CD4-positive, alpha-beta memory T cell (primary cell): ENCODE measurements around the gene GATB. TPM values are rescaled to one million over a fixed set of nuclear protein-coding genes. Genes with fewer than 3 reads are reported as not detected.

Source experiments
- CTCF ChIA-PET: fragments of 350-600 bp; sonication (Branson Sonifier 250); formaldehyde crosslinking; loops from one replicate; lab custom pipeline; 2021; ENCODE audit warnings: inconsistent platforms; ENCODE audit not compliant: partially characterized antibody; lab: Charles Lee
- POLR2A ChIA-PET: fragments of 350-600 bp; sonication (Branson Sonifier 250); formaldehyde crosslinking; loops from one replicate; lab custom pipeline; 2021; ENCODE audit not compliant: partially characterized antibody; lab: Charles Lee
- DNase-seq, 5 donors: peaks; one replicate each; pipeline versions ENCODE4 v3.0.0 to v3.0.0-alpha.2; 2020 to 2022; ENCODE audit warnings: mixed read lengths in 1 of 5
- H3K27ac ChIP-seq: one replicate; pipeline ENCODE4 v1.7.0; 2013; ENCODE audit warnings: low read depth, low read length
- H3K27me3 ChIP-seq: 2 replicates; pipeline ENCODE4 v1.7.0; 2013; ENCODE audit warnings: mild to moderate bottlenecking, low read length, moderate library complexity; ENCODE audit not compliant: insufficient read depth
- H3K36me3 ChIP-seq: 2 replicates; pipeline ENCODE4 v1.7.0; 2013; ENCODE audit warnings: mild to moderate bottlenecking, low read length, moderate library complexity; ENCODE audit not compliant: insufficient read depth
- H3K4me1 ChIP-seq: 2 replicates; pipeline ENCODE4 v1.7.0; 2013; ENCODE audit warnings: mild to moderate bottlenecking, low read length, moderate library complexity; ENCODE audit not compliant: insufficient read depth
- H3K4me3 ChIP-seq, 2 donors: one replicate each; pipeline ENCODE4 v1.7.0; 2013; ENCODE audit warnings: low read length in 2 of 2, mild to moderate bottlenecking in 1 of 2
- H3K9me3 ChIP-seq, 2 donors: one replicate each; pipeline ENCODE4 v1.7.0; 2013; ENCODE audit warnings: low read length in 2 of 2, control low read depth in 1 of 2; ENCODE audit not compliant: control insufficient read depth in 1 of 2
- H3K27ac Mint-ChIP-seq, 7 donors: one replicate each; pipeline ENCODE4 v1.8.0; 2020 to 2021; ENCODE audit warnings: mixed read lengths in 7 of 7, mild to moderate bottlenecking in 6 of 7, inconsistent platforms in 3 of 7, moderate library complexity in 3 of 7
- H3K27me3 Mint-ChIP-seq, 2 donors: one replicate each; pipeline ENCODE4 v1.8.0; 2020 to 2021; ENCODE audit warnings: mixed read lengths in 2 of 2
- H3K36me3 Mint-ChIP-seq, 2 donors: one replicate each; pipeline ENCODE4 v1.8.0; 2020 to 2021; ENCODE audit warnings: mixed read lengths in 2 of 2, inconsistent platforms in 1 of 2, mild to moderate bottlenecking in 1 of 2
- H3K4me1 Mint-ChIP-seq, 4 donors: one replicate each; pipeline ENCODE4 v1.8.0; 2020 to 2021; ENCODE audit warnings: mixed read lengths in 4 of 4, mild to moderate bottlenecking in 1 of 4
- H3K4me3 Mint-ChIP-seq, 8 donors: one replicate each; pipeline ENCODE4 v1.8.0; 2020 to 2021; ENCODE audit warnings: mixed read lengths in 8 of 8, mild to moderate bottlenecking in 7 of 8, moderate library complexity in 6 of 8, inconsistent platforms in 3 of 8
- H3K9me3 Mint-ChIP-seq, 8 donors: one replicate each; pipeline ENCODE4 v1.8.0; 2020 to 2021; ENCODE audit warnings: mixed read lengths in 8 of 8, mild to moderate bottlenecking in 5 of 8, inconsistent platforms in 3 of 8, moderate library complexity in 1 of 8
- intact Hi-C: fragments of 100-400 bp; cut with micrococcal nuclease; formaldehyde crosslinking; loops from one replicate; pipeline ENCODE4 v1.15.1; 2023
- polyA plus RNA-seq, 2 donors: library from polyadenylated mRNA; unstranded; fragments of 300-500 nt; fragmentation: Illumina TruSeq; gene quantifications; one replicate each; pipeline ENCODE4 v1.2.3, GENCODE V29; 2021
- total RNA-seq, 2 experiments: library from RNA; stranded (reverse); gene quantifications; one replicate each; pipeline ENCODE4 v1.2.3, GENCODE V29; 2021

GATB gene, protein sequence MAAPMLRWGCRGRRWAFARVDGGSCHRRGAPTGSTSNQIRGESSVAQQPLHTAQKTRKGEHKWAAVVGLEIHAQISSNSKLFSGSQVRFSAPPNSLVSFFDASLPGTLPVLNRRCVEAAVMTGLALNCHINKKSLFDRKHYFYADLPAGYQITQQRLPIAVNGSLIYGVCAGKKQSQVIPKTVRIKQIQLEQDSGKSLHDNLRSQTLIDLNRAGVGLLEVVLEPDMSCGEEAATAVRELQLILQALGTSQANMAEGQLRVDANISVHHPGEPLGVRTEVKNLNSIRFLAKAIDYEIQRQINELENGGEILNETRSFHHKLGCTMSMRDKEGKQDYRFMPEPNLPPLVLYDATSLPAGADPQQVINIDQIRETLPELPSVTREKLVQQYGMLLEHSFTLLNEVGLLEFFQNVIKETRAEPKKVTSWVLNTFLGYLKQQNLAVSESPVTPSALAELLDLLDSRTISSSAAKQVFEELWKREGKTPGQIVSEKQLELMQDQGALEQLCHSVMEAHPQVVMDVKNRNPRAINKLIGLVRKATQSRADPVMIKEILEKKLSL
- total RNA-seq, result 10 to 100 TPM; 10.8 to 12.5 TPM
- polyA plus RNA-seq, result 10 to 100 TPM; 10.6 to 13.1 TPM

DNA sequence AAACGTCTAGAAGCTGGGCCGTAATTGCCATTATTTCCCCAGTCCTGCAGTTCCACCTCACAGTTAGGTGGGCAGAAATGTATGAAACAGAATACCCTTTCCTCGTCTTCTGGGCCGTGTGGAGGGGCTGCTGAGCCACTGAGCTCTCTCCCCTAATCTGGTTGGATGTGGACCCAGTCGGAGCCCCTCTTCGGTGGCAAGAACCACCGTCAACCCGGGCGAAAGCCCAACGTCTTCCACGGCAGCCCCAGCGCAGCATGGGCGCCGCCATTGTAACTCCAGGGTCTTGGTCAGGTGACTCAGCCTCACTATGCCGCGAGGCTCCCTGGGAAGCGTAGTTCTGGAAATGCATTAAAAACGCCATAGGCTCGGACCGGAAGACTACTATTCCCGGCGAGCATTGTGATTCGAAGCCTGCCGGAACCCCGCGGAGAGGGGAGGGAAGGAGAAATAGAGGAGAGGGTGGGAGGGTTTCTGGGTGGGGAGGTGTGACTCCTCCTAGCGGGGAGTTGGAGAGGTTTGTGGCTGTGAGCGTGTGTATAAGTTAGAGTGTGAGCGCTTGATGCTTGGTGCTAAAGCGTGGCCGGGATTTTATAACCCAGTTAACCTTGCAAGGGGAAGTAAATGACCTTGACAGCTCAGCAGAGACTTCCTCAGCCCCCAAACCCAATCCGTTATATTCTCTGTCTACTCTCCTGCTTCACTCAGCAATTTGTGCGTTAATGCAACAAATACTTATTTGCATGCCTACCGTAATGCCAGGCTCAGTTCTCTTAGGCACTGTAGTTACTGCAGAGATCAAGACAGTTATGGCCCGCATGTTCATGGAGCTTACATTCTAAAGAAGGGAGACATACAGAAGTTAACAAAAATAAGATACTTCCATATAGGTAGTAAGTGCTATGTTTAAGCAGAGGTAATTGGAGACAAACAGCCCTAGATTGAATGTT lies at the start of gene GATB:
Gene GATB, minus strand, starts transcription at position 296 of the 950 bp plus-strand sequence. Its CDS starts 25 bp downstream, at position 271.
- H3K9me3 Mint-ChIP-seq, result no peaks in the 10 kb centered on the region
- intact Hi-C loops, result loop anchor here (1.0 to 5.0 kb wide), 8 partner anchors 341 to 1018 kb away; partner anchors contain the start of genes ARFIP1, FBXW7, FHIP1A and RPS3A
- peak within 1 kb of the TSS; percentile 77 to 84 for H3K4me3 ChIP-seq
- peaks cover 13 to 19% (median 17%) of the 10 kb centered on the region in 4 donors for H3K4me1 Mint-ChIP-seq
- no peaks in the 10 kb centered on the region for H3K36me3 ChIP-seq
- no peaks in the 10 kb centered on the region for H3K9me3 ChIP-seq
- peak within 1 kb of the TSS; percentile 60 for H3K27ac ChIP-seq
- H3K27me3 Mint-ChIP-seq, result peaks cover 1% of the 10 kb centered on the region in 2 donors
- H3K36me3 Mint-ChIP-seq, result peaks cover 11 to 14% of the 10 kb centered on the region in 2 donors
- peaks cover 13% of the 10 kb centered on the region for H3K4me1 ChIP-seq
- H3K27me3 ChIP-seq, result no peaks in the 10 kb centered on the region
- peak; percentile 91 to 97 (median 93) for DNase-seq
- peak within 1 kb of the TSS; percentile 96 to 100 (median 98) for H3K4me3 Mint-ChIP-seq
- ChIA-PET CTCF (interaction anchor here (1.3 to 1.5 kb wide), 2 partner anchors 9 to 42 kb away, joined by 3 read pairs; no protein-coding TSS in a partner anchor), POLR2A (interaction anchor here (0.6 to 1.7 kb wide), 7 partner anchors 18 to 775 kb away, joined by 3 to 7 read pairs (median 3); partner anchors contain the start of genes FBXW7 and RPS3A)
- peak within 1 kb of the TSS; percentile 87 to 98 (median 97) for H3K27ac Mint-ChIP-seq

DNA sequence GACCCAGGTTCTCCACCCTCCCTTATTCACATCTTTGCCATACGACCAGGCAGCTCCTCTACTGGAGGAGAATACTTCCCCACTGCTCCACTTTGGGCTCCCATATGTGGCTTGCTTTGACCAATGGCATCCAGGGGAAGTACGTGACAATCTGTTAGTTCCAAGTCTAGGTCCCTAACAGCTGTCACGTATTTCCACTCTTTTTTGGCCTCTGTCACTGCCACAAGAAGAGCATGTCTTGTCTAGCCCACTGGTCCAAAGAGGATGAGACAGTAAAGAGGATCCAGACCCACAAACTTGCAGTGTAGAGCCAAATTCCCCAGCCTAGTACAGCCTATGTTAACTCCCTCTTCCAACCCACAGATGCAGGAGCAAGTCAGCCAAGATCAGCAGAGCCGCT lies 49.7 kb upstream of the GATB start:
- no peaks in the 10 kb centered on the region for H3K9me3 ChIP-seq
- ChIA-PET POLR2A (no interaction called here), CTCF (no interaction called here)
- no peaks in the 10 kb centered on the region for H3K4me1 ChIP-seq
- peak overlapping the region in 3 of 7 donors; percentile 6 to 64 (median 10) for H3K27ac Mint-ChIP-seq
- no peaks in the 10 kb centered on the region for H3K27me3 ChIP-seq
- intact Hi-C loops, result no loop called here
- peaks cover 0 to 1% (median under 1%) of the 10 kb centered on the region in 4 donors for H3K4me1 Mint-ChIP-seq
- H3K4me3 ChIP-seq, result no peak overlapping the region
- no peaks in the 10 kb centered on the region for H3K36me3 ChIP-seq
- H3K36me3 Mint-ChIP-seq, result no peaks in the 10 kb centered on the region
- H3K9me3 Mint-ChIP-seq, result peaks cover 0 to 2% (median 0%) of the 10 kb centered on the region in 8 donors
- no peak for DNase-seq
- H3K27ac ChIP-seq, result no peak overlapping the region
- peaks cover 0 to 1% of the 10 kb centered on the region in 2 donors for H3K27me3 Mint-ChIP-seq
- H3K4me3 Mint-ChIP-seq, result no peak overlapping the region

DNA sequence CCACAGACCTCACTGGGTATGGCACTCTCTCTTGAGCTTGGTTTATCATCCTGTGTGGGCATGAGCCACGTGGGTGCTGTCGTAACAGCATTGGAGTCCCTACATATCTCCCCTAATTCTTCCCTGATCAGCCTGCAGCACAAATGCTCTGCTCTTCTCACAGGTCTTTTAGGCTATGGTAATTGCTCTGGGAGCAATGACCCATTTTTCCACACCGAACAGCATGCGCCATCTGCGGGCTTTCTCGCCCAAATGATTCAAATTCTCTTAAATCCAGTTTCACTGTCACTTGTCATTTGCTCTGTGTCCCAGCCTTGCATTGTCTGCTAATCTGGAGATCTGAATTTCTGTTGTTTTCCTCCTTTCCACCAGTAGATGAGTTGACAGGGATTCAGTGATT lies 48.9 kb upstream of the GATB start:
- no peak overlapping the region for H3K27ac Mint-ChIP-seq
- peaks cover 0 to 1% (median under 1%) of the 10 kb centered on the region in 4 donors for H3K4me1 Mint-ChIP-seq
- H3K4me3 ChIP-seq, result no peak overlapping the region
- ChIA-PET POLR2A (no interaction called here), CTCF (no interaction called here)
- H3K4me1 ChIP-seq, result no peaks in the 10 kb centered on the region
- no peak overlapping the region for H3K4me3 Mint-ChIP-seq
- intact Hi-C loops, result no loop called here
- peaks cover 0 to 2% (median 0%) of the 10 kb centered on the region in 8 donors for H3K9me3 Mint-ChIP-seq
- H3K27ac ChIP-seq, result no peak overlapping the region
- H3K27me3 Mint-ChIP-seq, result peaks cover 0 to 1% of the 10 kb centered on the region in 2 donors
- no peaks in the 10 kb centered on the region for H3K36me3 Mint-ChIP-seq
- no peaks in the 10 kb centered on the region for H3K9me3 ChIP-seq
- no peaks in the 10 kb centered on the region for H3K36me3 ChIP-seq
- DNase-seq, result no peak
- no peaks in the 10 kb centered on the region for H3K27me3 ChIP-seq

DNA sequence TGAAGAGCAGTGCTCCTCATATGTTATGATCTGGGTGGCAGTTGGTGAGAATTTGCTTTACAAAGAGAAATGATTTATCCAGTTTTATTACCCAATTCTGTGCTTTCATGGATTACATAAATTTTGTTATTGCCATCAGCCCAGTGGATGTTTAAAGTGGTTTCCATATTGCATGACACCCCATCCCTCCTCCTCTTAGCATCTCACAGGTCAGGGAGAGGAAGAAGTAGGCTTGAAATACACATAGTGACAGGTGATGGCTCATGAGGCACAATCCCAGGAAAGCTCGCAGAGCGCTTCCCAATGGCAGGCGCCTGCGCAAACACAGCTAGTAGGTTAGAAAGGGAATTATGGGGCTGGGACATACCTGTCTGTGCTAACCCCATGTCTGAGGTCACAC lies 47.7 kb upstream of the GATB start:
- ChIA-PET CTCF (no interaction called here), POLR2A (no interaction called here)
- Mint-ChIP-seq H3K4me1 (peaks cover 0 to 3% (median under 1%) of the 10 kb centered on the region in 4 donors), H3K27ac (no peak overlapping the region), H3K4me3 (no peak overlapping the region), H3K36me3 (no peaks in the 10 kb centered on the region), H3K9me3 (peaks cover 0 to 2% (median 0%) of the 10 kb centered on the region in 8 donors), H3K27me3 (peaks cover 0 to 1% of the 10 kb centered on the region in 2 donors)
- Histone ChIP-seq H3K27ac (no peak overlapping the region), H3K27me3 (no peaks in the 10 kb centered on the region), H3K4me1 (no peaks in the 10 kb centered on the region), H3K4me3 (no peak overlapping the region), H3K36me3 (no peaks in the 10 kb centered on the region), H3K9me3 (no peaks in the 10 kb centered on the region)
- DNase-seq, result no peak
- intact Hi-C loops, result no loop called here

DNA sequence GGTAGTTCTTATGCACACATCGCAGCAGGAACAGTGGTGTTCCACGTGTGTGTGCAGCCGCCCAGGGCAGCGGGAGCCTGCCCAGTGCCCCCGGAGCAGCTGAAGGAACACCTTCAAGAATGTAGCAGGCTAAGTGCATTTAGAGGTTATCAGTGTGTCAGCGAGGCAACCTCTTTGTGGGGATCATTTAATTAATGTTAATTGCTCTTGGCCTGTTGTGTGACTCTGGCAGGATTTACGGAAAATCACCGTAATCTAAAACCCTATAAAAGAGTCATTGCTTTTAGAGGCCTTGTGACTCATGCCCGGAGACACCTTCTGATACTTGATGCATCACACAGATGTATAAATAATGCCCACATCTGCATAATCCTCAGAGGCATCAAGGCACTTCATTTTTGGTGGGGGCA lies 47.3 kb upstream of the GATB start:
- no peaks in the 10 kb centered on the region for H3K27me3 ChIP-seq
- H3K9me3 ChIP-seq, result no peaks in the 10 kb centered on the region
- Mint-ChIP-seq H3K36me3 (no peaks in the 10 kb centered on the region), H3K9me3 (peaks cover 0 to 2% (median 0%) of the 10 kb centered on the region in 8 donors), H3K4me1 (peaks cover 0 to 3% (median under 1%) of the 10 kb centered on the region in 4 donors), H3K4me3 (no peak overlapping the region), H3K27me3 (peaks cover 0 to 1% of the 10 kb centered on the region in 2 donors), H3K27ac (no peak overlapping the region)
- CTCF ChIA-PET, result no interaction called here
- DNase-seq, result no peak
- H3K36me3 ChIP-seq, result no peaks in the 10 kb centered on the region
- no peak overlapping the region for H3K4me3 ChIP-seq
- POLR2A ChIA-PET, result no interaction called here
- intact Hi-C loops, result no loop called here
- no peak overlapping the region for H3K27ac ChIP-seq
- no peaks in the 10 kb centered on the region for H3K4me1 ChIP-seq

DNA sequence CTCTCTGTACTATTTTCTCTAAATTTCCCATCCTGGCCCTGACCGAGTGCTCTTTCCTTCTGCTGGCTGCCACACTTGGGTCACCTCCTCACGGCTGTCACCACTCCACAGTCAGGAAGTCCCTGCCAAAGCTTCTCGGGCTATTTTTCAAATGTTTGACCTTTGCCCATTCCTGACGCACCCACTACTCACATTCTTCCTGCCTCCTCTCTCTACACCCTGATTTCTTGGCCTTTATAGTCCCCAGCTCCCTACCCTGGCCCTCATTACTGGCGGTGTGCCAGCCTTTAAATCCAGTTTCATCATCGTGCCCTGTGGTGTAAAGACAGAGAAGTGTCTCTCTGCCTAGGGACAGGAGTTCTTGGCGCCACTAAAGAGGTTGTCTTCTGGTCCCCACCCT lies 46.4 kb upstream of the GATB start:
- Histone ChIP-seq H3K27ac (no peak overlapping the region), H3K36me3 (no peaks in the 10 kb centered on the region), H3K27me3 (no peaks in the 10 kb centered on the region), H3K4me3 (no peak overlapping the region), H3K4me1 (no peaks in the 10 kb centered on the region), H3K9me3 (no peaks in the 10 kb centered on the region)
- no peaks in the 10 kb centered on the region for H3K36me3 Mint-ChIP-seq
- H3K27me3 Mint-ChIP-seq, result peaks cover 0 to 1% of the 10 kb centered on the region in 2 donors
- ChIA-PET POLR2A (no interaction called here), CTCF (no interaction called here)
- intact Hi-C loops, result no loop called here
- peaks cover 0 to 2% (median 0%) of the 10 kb centered on the region in 8 donors for H3K9me3 Mint-ChIP-seq
- H3K4me3 Mint-ChIP-seq, result no peak overlapping the region
- peaks cover 0 to 3% (median under 1%) of the 10 kb centered on the region in 4 donors for H3K4me1 Mint-ChIP-seq
- DNase-seq, result no peak
- H3K27ac Mint-ChIP-seq, result peak overlapping the region in 1 of 7 donors; percentile 70
